Suprapubic skin (tissue), 4 donors: ENCODE results near the gene GRPEL1. TPM values are rescaled to one million over a fixed set of nuclear protein-coding genes. Genes with fewer than 3 reads are reported as not detected.

Experiments used
- DNase-seq, 2 donors: peaks; one replicate each; pipeline ENCODE4 v3.0.0-alpha.2; 2019; ENCODE audit warnings: low spot score in 2 of 2
- H3K27ac ChIP-seq: fragments of 200-600 bp; sonication (generic); one replicate; pipeline ENCODE4 v1.5.1; 2019
- H3K27me3 ChIP-seq: fragments of 200-600 bp; sonication (generic); one replicate; pipeline ENCODE4 v1.5.1; 2019
- H3K36me3 ChIP-seq: fragments of 200-600 bp; sonication (generic); one replicate; pipeline ENCODE4 v1.5.1; 2019
- H3K4me1 ChIP-seq: fragments of 200-600 bp; sonication (generic); one replicate; pipeline ENCODE4 v1.5.1; 2019
- H3K4me3 ChIP-seq: fragments of 200-600 bp; sonication (generic); one replicate; pipeline ENCODE4 v1.5.1; 2019; ENCODE audit warnings: mild to moderate bottlenecking
- H3K9me3 ChIP-seq: fragments of 200-600 bp; sonication (generic); one replicate; pipeline ENCODE4 v1.5.1; 2019
- EP300 ChIP-seq: sonication (generic); formaldehyde crosslinking; IDR thresholded peaks from one replicate; pipeline ENCODE4 v1.6.1; 2017; ENCODE audit warnings: antibody characterized with exemption
- POLR2A ChIP-seq, 2 donors: fragments of 450-650 bp; IDR thresholded peaks; one replicate each; pipeline ENCODE4 v1.6.1; 2017; ENCODE audit warnings: antibody characterized with exemption in 2 of 2, mild to moderate bottlenecking in 2 of 2, moderate library complexity in 2 of 2
- POLR2AphosphoS5 ChIP-seq, 3 donors: sonication (generic); formaldehyde crosslinking; IDR thresholded peaks; one replicate each; pipeline ENCODE4 v1.6.1; 2017; ENCODE audit warnings: antibody characterized with exemption in 3 of 3
- WGBS: methylation state at CpG from one replicate; pipeline ENCODE4 v1.1.5; 2018; 5-methylcytosine and 5-hydroxymethylcytosine counted together
- total RNA-seq, 4 donors: library from RNA; depleted of rRNA; stranded (reverse); fragments of >200 nt; gene quantifications; one replicate each; pipeline ENCODE4 v1.1.0, GENCODE V29; 2016
- TF ChIP-seq, protein P1 (sequence below), 2 donors: fragments of 200-600 bp in 1 of 2; fragments of 450-650 bp in 1 of 2; sonication (generic) in 1 of 2; IDR thresholded peaks; one replicate each; pipeline ENCODE4 v1.5.1; 2016 to 2019; ENCODE audit warnings: antibody characterized with exemption in 2 of 2, mild to moderate bottlenecking in 1 of 2, moderate library complexity in 1 of 2

The GRPEL1 gene
- total RNA-seq, 4 donors from 2014 or later = 18.2 to 32.4 (median 25.3) TPM

DNA sequence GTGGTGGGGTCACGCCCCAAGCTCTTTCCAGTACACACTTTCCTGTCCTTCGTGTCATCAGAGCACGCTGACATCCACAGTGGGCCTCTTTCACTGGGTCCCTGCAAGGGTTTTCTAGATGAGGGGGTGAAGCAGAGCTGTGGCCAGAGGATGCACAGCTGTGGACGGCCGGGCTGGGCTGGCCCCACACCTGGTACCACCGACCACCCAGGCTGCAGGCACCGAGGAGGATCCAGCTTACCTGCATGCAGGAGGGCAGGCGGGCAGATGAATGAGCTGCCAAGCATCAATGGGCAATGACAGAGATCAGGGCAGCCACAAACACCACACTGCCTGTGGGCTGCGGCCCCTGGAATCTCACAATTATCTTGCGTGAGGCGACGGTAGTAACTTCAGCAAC is 9.5 kb upstream of the GRPEL1 start:
- WGBS = 98% methylated on average over 7 of the region's 12 CpGs
- TF ChIP-seq POLR2AphosphoS5 (IDR thresholded peaks at IDR 0.05) = no peak
- TF ChIP-seq EP300 = no peak
- TF ChIP-seq, protein P1, sequence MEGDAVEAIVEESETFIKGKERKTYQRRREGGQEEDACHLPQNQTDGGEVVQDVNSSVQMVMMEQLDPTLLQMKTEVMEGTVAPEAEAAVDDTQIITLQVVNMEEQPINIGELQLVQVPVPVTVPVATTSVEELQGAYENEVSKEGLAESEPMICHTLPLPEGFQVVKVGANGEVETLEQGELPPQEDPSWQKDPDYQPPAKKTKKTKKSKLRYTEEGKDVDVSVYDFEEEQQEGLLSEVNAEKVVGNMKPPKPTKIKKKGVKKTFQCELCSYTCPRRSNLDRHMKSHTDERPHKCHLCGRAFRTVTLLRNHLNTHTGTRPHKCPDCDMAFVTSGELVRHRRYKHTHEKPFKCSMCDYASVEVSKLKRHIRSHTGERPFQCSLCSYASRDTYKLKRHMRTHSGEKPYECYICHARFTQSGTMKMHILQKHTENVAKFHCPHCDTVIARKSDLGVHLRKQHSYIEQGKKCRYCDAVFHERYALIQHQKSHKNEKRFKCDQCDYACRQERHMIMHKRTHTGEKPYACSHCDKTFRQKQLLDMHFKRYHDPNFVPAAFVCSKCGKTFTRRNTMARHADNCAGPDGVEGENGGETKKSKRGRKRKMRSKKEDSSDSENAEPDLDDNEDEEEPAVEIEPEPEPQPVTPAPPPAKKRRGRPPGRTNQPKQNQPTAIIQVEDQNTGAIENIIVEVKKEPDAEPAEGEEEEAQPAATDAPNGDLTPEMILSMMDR (IDR thresholded peaks at IDR 0.05) = no peak
- no peak for TF ChIP-seq POLR2A (IDR thresholded peaks at IDR 0.05)
- no peak overlapping the region for H3K4me3 ChIP-seq
- H3K9me3 ChIP-seq = no peaks in the 10 kb centered on the region
- H3K27ac ChIP-seq = no peak overlapping the region
- no peaks in the 10 kb centered on the region for H3K27me3 ChIP-seq
- no peak for DNase-seq
- no peaks in the 10 kb centered on the region for H3K36me3 ChIP-seq
- peaks cover 5% of the 10 kb centered on the region for H3K4me1 ChIP-seq

DNA sequence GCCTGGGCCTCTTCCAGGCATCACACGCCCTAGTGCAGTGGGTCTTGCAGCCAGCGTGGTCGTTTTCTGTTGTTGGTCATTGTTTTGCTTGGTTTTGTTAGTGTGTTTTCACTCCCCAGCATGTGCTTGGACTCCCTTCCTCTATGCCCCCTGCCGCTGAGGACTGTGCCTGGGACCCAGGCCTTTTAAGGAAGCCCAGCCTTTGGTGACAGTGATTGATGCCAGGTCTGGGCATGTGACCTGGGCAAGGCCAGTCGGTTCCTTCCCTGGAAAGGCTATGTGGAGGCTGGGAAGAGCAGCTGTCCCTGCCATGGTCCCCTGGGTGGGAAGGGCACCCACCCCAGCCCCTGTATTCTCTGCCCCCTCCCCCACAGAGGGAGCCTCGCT is 8.8 kb upstream of the GRPEL1 start:
- Histone ChIP-seq H3K27me3 (no peaks in the 10 kb centered on the region), H3K36me3 (no peaks in the 10 kb centered on the region), H3K27ac (no peak overlapping the region), H3K4me1 (no peaks in the 10 kb centered on the region), H3K4me3 (no peak overlapping the region), H3K9me3 (no peaks in the 10 kb centered on the region)
- WGBS = 63% methylated on average over 5 of the region's 6 CpGs
- TF ChIP-seq POLR2AphosphoS5 (IDR thresholded peaks at IDR 0.05) (no peak), EP300 (no peak), POLR2A (IDR thresholded peaks at IDR 0.05) (no peak)
- TF ChIP-seq, protein P1 (IDR thresholded peaks at IDR 0.05) = no peak
- DNase-seq = no peak

DNA sequence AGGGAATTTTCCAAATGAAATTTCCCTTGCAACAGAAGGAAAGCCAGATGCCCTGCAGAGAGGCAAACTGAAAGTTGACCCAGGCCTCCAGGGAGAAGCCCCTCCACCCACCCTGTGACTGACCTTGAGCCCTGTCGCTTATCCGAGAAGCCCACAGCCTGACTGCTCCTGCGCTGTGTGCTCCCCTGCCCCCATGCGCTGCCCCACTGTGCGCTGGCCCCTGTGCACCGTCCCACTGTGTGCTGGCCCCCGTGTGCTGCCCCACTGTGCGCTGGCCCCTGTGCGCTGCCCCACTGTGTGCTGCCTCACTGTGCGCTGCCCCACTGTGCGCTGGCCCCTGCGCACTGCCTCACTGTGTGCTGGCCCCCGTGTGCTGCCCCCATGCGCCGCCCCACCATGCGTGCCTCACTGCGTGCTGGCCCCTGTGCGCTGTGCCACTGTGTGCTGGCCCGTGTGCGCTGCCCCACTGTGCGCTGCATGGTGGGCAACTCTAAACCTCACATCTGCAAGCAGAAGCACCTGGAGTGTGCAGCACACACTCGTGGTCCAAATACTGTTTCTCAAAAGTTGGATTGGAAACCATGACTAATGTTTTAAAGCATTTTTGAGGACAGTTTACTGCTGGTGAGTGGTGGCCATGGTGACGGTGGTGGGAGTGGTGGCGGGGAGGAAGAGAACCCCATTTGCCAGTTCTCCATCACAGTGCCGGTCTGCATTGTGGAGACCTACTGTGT is 8.3 kb upstream of the GRPEL1 start:
- no peak for DNase-seq
- TF ChIP-seq POLR2A (IDR thresholded peaks at IDR 0.05) (no peak), EP300 (no peak), POLR2AphosphoS5 (IDR thresholded peaks at IDR 0.05) (no peak)
- TF ChIP-seq, protein P1 (IDR thresholded peaks at IDR 0.05) = no peak
- no peaks in the 10 kb centered on the region for H3K9me3 ChIP-seq
- 78% methylated on average over 10 of the region's 25 CpGs for WGBS
- no peak overlapping the region for H3K27ac ChIP-seq
- H3K27me3 ChIP-seq = no peaks in the 10 kb centered on the region
- no peaks in the 10 kb centered on the region for H3K4me1 ChIP-seq
- no peaks in the 10 kb centered on the region for H3K36me3 ChIP-seq
- H3K4me3 ChIP-seq = no peak overlapping the region

DNA sequence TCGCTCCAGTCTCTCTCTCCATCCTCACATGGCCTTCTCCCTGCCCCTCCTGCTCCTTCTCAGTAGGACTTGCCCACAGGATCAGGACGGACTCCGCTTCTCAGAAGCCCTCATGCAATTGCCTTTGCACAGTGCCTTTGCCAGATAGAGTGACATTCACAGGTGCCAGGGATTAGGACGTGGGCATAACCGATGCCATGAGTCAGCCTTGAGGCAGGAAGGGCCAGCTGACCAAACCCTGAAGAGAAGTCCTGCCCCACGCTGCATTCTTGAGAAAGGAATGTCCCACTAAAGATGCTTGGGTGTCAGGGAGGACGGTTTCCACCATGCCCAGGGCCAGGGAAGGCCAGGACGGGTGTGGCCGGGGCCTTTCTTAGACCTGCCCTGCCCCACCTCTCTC is 6.6 kb upstream of the GRPEL1 start:
- TF ChIP-seq EP300 (no peak), POLR2A (IDR thresholded peaks at IDR 0.05) (no peak), POLR2AphosphoS5 (IDR thresholded peaks at IDR 0.05) (no peak)
- TF ChIP-seq, protein P1 (IDR thresholded peaks at IDR 0.05) = no peak
- Histone ChIP-seq H3K4me3 (no peak overlapping the region), H3K4me1 (peaks cover 6% of the 10 kb centered on the region), H3K9me3 (no peaks in the 10 kb centered on the region), H3K27me3 (no peaks in the 10 kb centered on the region), H3K36me3 (no peaks in the 10 kb centered on the region), H3K27ac (no peak overlapping the region)
- no peak for DNase-seq
- WGBS = 79% methylated on average over 9 of the region's 9 CpGs

DNA sequence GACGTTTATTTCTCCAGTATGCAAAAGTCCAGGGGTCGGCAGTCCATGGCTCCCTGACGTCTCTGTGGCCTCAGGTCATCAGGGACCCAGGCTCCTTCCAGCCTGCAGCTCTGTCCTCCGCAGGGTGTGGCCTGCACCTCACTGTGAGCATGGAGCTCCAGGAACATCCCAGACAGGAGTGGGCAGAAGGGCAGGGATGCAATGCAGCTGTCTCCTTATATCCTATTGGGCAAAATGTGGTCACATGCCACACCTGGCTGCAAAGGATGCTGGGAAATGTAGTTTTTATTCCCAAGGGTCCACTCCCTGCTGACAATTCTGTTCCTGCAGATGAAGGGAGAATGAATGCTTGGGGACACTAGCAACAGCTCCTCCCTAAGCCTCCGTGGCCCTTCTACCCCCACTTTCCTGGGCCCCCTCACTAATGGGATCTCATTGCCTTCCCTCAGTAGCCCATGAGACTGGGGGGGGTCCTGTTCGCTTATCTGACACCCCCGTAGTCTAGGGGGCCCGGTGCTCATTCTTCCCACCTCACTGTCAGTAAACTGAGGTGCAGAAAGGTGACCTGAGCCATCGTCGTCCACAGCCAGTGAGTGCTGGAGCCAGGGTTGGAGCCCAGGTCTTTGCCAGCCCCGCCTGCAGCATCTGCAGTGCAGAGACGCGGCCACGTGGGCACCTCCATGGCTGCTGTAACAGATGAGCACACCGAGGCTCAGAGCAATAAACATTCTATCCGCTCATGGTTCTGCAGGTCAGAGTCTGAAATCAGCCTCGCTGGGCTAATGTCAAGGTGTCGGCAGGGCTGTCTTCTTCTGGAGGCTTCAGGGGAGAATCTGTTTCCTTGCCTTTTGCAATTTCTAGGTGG is 5.9 kb upstream of the GRPEL1 start:
- H3K27me3 ChIP-seq = no peaks in the 10 kb centered on the region
- H3K4me3 ChIP-seq = no peak overlapping the region
- TF ChIP-seq POLR2A (IDR thresholded peaks at IDR 0.05) (no peak), EP300 (no peak), POLR2AphosphoS5 (IDR thresholded peaks at IDR 0.05) (no peak)
- TF ChIP-seq, protein P1 (IDR thresholded peaks at IDR 0.05) = no peak
- H3K4me1 ChIP-seq = peaks cover 13% of the 10 kb centered on the region
- H3K9me3 ChIP-seq = no peaks in the 10 kb centered on the region
- H3K27ac ChIP-seq = no peak overlapping the region
- WGBS = 70% methylated on average over 18 of the region's 18 CpGs
- no peak for DNase-seq
- no peaks in the 10 kb centered on the region for H3K36me3 ChIP-seq
